Thymus (tissue), 11 donors: Measurements from ENCODE around the gene SEMA6B. TPM values are rescaled to one million over a fixed set of nuclear protein-coding genes. Genes with fewer than 3 reads are reported as not detected.

Source experiments
- DNase-seq, 9 donors: peaks; one replicate each; pipeline ENCODE4 v3.0.0-alpha.2; 2013; ENCODE audit warnings: low spot score in 9 of 9, low read depth in 6 of 9, missing footprints in 1 of 9
- H3K27ac ChIP-seq, 2 donors: one replicate each; pipeline ENCODE4 v1.5.1; 2013; ENCODE audit warnings: control low read depth in 1 of 2, low read depth in 1 of 2, low read length in 1 of 2, mild to moderate bottlenecking in 1 of 2, moderate library complexity in 1 of 2
- H3K27me3 ChIP-seq, 2 donors: one replicate each; pipeline ENCODE4 v1.5.1; 2013; ENCODE audit warnings: low read length in 1 of 2; ENCODE audit not compliant: control insufficient read depth in 2 of 2, insufficient read depth in 1 of 2
- H3K36me3 ChIP-seq, 2 donors: one replicate each; pipeline ENCODE4 v1.5.1; 2013; ENCODE audit warnings: low read length in 1 of 2, mild to moderate bottlenecking in 1 of 2, moderate library complexity in 1 of 2; ENCODE audit not compliant: control insufficient read depth in 2 of 2, insufficient read depth in 2 of 2
- H3K4me1 ChIP-seq, 2 donors: one replicate each; pipeline ENCODE4 v1.5.1; 2013; ENCODE audit warnings: low read length in 2 of 2; ENCODE audit not compliant: control insufficient read depth in 2 of 2, insufficient read depth in 2 of 2
- H3K4me3 ChIP-seq, 2 donors: one replicate each; pipeline ENCODE4 v1.5.1; 2013; ENCODE audit warnings: low read length in 2 of 2, control low read depth in 1 of 2, mild to moderate bottlenecking in 1 of 2
- H3K9me3 ChIP-seq, 2 donors: one replicate each; pipeline ENCODE4 v1.5.1; 2013; ENCODE audit warnings: low read length in 1 of 2, mild to moderate bottlenecking in 1 of 2; ENCODE audit not compliant: control insufficient read depth in 2 of 2, insufficient read depth in 1 of 2
- WGBS: extraction: QIAGEN DNeasy Blood & Tissue Kit; methylation state at CpG from one replicate; pipeline ENCODE4 v1.1.7; 2013; 5-methylcytosine and 5-hydroxymethylcytosine counted together
- polyA plus RNA-seq: library from polyadenylated mRNA; stranded (reverse); fragments of 200-250 nt; gene quantifications from one replicate; pipeline ENCODE4 v1.2.3, GENCODE V29; 2013
- total RNA-seq: library from RNA; stranded (reverse); fragments of 120-200 nt; gene quantifications from one replicate; pipeline ENCODE4 v1.2.4, GENCODE V29; 2013
- donor health status: healthy.

The SEMA6B gene
- total and polyA plus RNA-seq, 2 donors, result 0.85 to 4.7 TPM

GRCh38 chr19:4591320-4591719 is 31.8 kb upstream of the SEMA6B start:
- 52% methylated on average over 6 of the region's 6 CpGs for WGBS
- Histone ChIP-seq H3K9me3 (no peaks in the 10 kb centered on the region), H3K4me3 (no peak overlapping the region), H3K4me1 (no peaks in the 10 kb centered on the region), H3K36me3 (no peaks in the 10 kb centered on the region), H3K27me3 (peaks cover 8 to 71% of the 10 kb centered on the region in 2 donors), H3K27ac (no peak overlapping the region)
- DNase-seq, result no peak

GRCh38 chr19:4590559-4590958 is 31.1 kb upstream of the SEMA6B start:
- WGBS, result 91% methylated on average over 9 of the region's 9 CpGs
- H3K27ac ChIP-seq, result no peak overlapping the region
- DNase-seq, result no peak
- no peaks in the 10 kb centered on the region for H3K4me1 ChIP-seq
- H3K36me3 ChIP-seq, result no peaks in the 10 kb centered on the region
- H3K4me3 ChIP-seq, result no peak overlapping the region
- no peaks in the 10 kb centered on the region for H3K9me3 ChIP-seq
- peaks cover 4 to 71% of the 10 kb centered on the region in 2 donors for H3K27me3 ChIP-seq

GRCh38 chr19:4589579-4590410 is 30.3 kb upstream of the SEMA6B start:
- Histone ChIP-seq H3K9me3 (no peaks in the 10 kb centered on the region), H3K27ac (no peak overlapping the region), H3K36me3 (no peaks in the 10 kb centered on the region), H3K4me1 (peaks cover under 1 to 1% of the 10 kb centered on the region in 2 donors), H3K27me3 (peaks cover 12 to 75% of the 10 kb centered on the region in 2 donors), H3K4me3 (no peak overlapping the region)
- WGBS, result 55% methylated on average over 11 of the region's 11 CpGs
- peak in 1 of 9 donors; percentile 31 for DNase-seq

- peaks cover 5 to 10% of the 10 kb centered on the region in 2 donors for H3K4me1 ChIP-seq
- DNase-seq, result no peak
- WGBS, result 83% methylated on average over 9 of the region's 9 CpGs
- H3K36me3 ChIP-seq, result no peaks in the 10 kb centered on the region
- no peak overlapping the region for H3K4me3 ChIP-seq
- no peak overlapping the region for H3K27ac ChIP-seq
- H3K27me3 ChIP-seq, result peaks cover 26 to 81% of the 10 kb centered on the region in 2 donors
- H3K9me3 ChIP-seq, result no peaks in the 10 kb centered on the region
Observed at GRCh38 chr19:4588291-4588761, 28.8 kb upstream of the SEMA6B start.

GRCh38 chr19:4587527-4587926 is 28.0 kb upstream of the SEMA6B start:
- no peaks in the 10 kb centered on the region for H3K36me3 ChIP-seq
- no peak for DNase-seq
- H3K4me3 ChIP-seq, result no peak overlapping the region
- peaks cover 5 to 10% of the 10 kb centered on the region in 2 donors for H3K4me1 ChIP-seq
- WGBS, result 96% methylated on average over 6 of the region's 6 CpGs
- H3K27ac ChIP-seq, result no peak overlapping the region
- peaks cover 29 to 82% of the 10 kb centered on the region in 2 donors for H3K27me3 ChIP-seq
- H3K9me3 ChIP-seq, result no peaks in the 10 kb centered on the region

GRCh38 chr19:4586691-4587090 is 27.2 kb upstream of the SEMA6B start:
- no peak overlapping the region for H3K4me3 ChIP-seq
- no peak for DNase-seq
- H3K27me3 ChIP-seq, result peaks cover 35 to 83% of the 10 kb centered on the region in 2 donors
- H3K27ac ChIP-seq, result no peak overlapping the region
- no peaks in the 10 kb centered on the region for H3K9me3 ChIP-seq
- peaks cover 5 to 10% of the 10 kb centered on the region in 2 donors for H3K4me1 ChIP-seq
- WGBS, result 87% methylated on average over 6 of the region's 6 CpGs
- H3K36me3 ChIP-seq, result no peaks in the 10 kb centered on the region

- Histone ChIP-seq H3K4me1 (peaks cover 5 to 10% of the 10 kb centered on the region in 2 donors), H3K36me3 (no peaks in the 10 kb centered on the region), H3K27ac (no peak overlapping the region), H3K9me3 (no peaks in the 10 kb centered on the region), H3K27me3 (peaks cover 39 to 80% of the 10 kb centered on the region in 2 donors), H3K4me3 (no peak overlapping the region)
- no peak for DNase-seq
- 78% methylated on average over 6 of the region's 6 CpGs for WGBS
Observed at GRCh38 chr19:4586245-4586644, 26.8 kb upstream of the SEMA6B start.

GRCh38 chr19:4585556-4585955 is 26.1 kb upstream of the SEMA6B start:
- WGBS, result 88% methylated on average over 1 of the region's 1 CpG
- Histone ChIP-seq H3K4me3 (no peak overlapping the region), H3K9me3 (no peaks in the 10 kb centered on the region), H3K27ac (no peak overlapping the region), H3K27me3 (peaks cover 46 to 80% of the 10 kb centered on the region in 2 donors), H3K36me3 (no peaks in the 10 kb centered on the region), H3K4me1 (peaks cover 5 to 12% of the 10 kb centered on the region in 2 donors)
- DNase-seq, result no peak

- Histone ChIP-seq H3K4me1 (peaks cover 5 to 14% of the 10 kb centered on the region in 2 donors), H3K9me3 (peaks cover 0 to under 1% of the 10 kb centered on the region in 2 donors), H3K36me3 (no peaks in the 10 kb centered on the region), H3K4me3 (peak overlapping the region; percentile 30 to 40), H3K27me3 (peaks cover 53 to 81% of the 10 kb centered on the region in 2 donors), H3K27ac (no peak overlapping the region)
- WGBS, result 12% methylated on average over 45 of the region's 45 CpGs
- DNase-seq, result no peak
Observed at GRCh38 chr19:4584670-4585460, 25.4 kb upstream of the SEMA6B start.
